HEK293 (cell line): ENCODE data around the gene YPEL5.

Source experiments
- ELK4 ChIP-seq: IDR thresholded peaks from 2 replicates; pipeline ENCODE4 v1.6.1; 2011; ENCODE audit warnings: mild to moderate bottlenecking, low read depth, low read length, borderline replicate concordance
- GFI1B ChIP-seq: fragments of 450-650 bp; formaldehyde crosslinking; IDR thresholded peaks from 2 replicates; pipeline ENCODE4 v1.5.1; 2016; ENCODE audit warnings: missing biosample characterization, missing genetic modification characterization
- INSM2 ChIP-seq: fragments of 450-650 bp; formaldehyde crosslinking; IDR thresholded peaks from 2 replicates; pipeline ENCODE4 v1.5.1; 2016; ENCODE audit warnings: missing biosample characterization, missing genetic modification characterization
- KLF16 ChIP-seq: fragments of 450-650 bp; formaldehyde crosslinking; IDR thresholded peaks from 2 replicates; pipeline ENCODE4 v1.5.1; 2017; ENCODE audit warnings: missing biosample characterization, missing genetic modification characterization
- MYNN ChIP-seq: fragments of 450-650 bp; formaldehyde crosslinking; IDR thresholded peaks from 2 replicates; pipeline ENCODE4 v1.5.1; 2016; ENCODE audit warnings: missing biosample characterization, missing genetic modification characterization, borderline replicate concordance
- PBX3 ChIP-seq: sonication (generic); formaldehyde crosslinking; IDR thresholded peaks from 2 replicates; pipeline ENCODE4 v1.8.1; 2022; ENCODE audit warnings: mild to moderate bottlenecking, moderate library complexity, missing genetic modification reagents
- SALL2 ChIP-seq: fragments of 450-650 bp; formaldehyde crosslinking; IDR thresholded peaks from 2 replicates; pipeline ENCODE4 v1.5.0; 2017; ENCODE audit warnings: missing biosample characterization, mild to moderate bottlenecking, missing genetic modification characterization, borderline replicate concordance
- SETDB1 ChIP-seq: IDR thresholded peaks from one replicate; pipeline ENCODE4 v1.6.1; 2017; ENCODE audit warnings: mild to moderate bottlenecking, low read length, moderate library complexity, mixed read lengths; ENCODE audit not compliant: insufficient read length
- ZBTB20 ChIP-seq: fragments of 450-650 bp; formaldehyde crosslinking; IDR thresholded peaks from 2 replicates; pipeline ENCODE4 v1.5.1; 2016; ENCODE audit warnings: missing biosample characterization, missing genetic modification characterization
- ZBTB26 ChIP-seq: fragments of 450-650 bp; formaldehyde crosslinking; optimal IDR thresholded peaks from 2 replicates; pipeline ENCODE3; 2016; ENCODE audit warnings: missing biosample characterization, mild to moderate bottlenecking, missing genetic modification characterization
- ZBTB49 ChIP-seq: fragments of 450-650 bp; formaldehyde crosslinking; IDR thresholded peaks from 2 replicates; pipeline ENCODE4 v1.5.1; 2016; ENCODE audit warnings: missing biosample characterization, missing genetic modification characterization, low read depth
- ZIC2 ChIP-seq: fragments of 450-650 bp; formaldehyde crosslinking; IDR thresholded peaks from 2 replicates; pipeline ENCODE4 v1.5.1; 2016; ENCODE audit warnings: missing biosample characterization, missing genetic modification characterization
- ZNF114 ChIP-seq: fragments of 450-650 bp; formaldehyde crosslinking; IDR thresholded peaks from 2 replicates; pipeline ENCODE4 v1.5.0; 2017; ENCODE audit warnings: missing biosample characterization, missing genetic modification characterization
- ZNF133 ChIP-seq: fragments of 450-650 bp; formaldehyde crosslinking; IDR thresholded peaks from 2 replicates; pipeline ENCODE4 v1.5.1; 2016; ENCODE audit warnings: missing biosample characterization, missing genetic modification characterization
- ZNF155 ChIP-seq: fragments of 450-650 bp; formaldehyde crosslinking; IDR thresholded peaks from 2 replicates; pipeline ENCODE4 v1.5.1; 2016; ENCODE audit warnings: missing biosample characterization, missing genetic modification characterization
- ZNF174 ChIP-seq: fragments of 450-650 bp; formaldehyde crosslinking; IDR thresholded peaks from 2 replicates; pipeline ENCODE4 v1.5.0; 2017; ENCODE audit warnings: missing biosample characterization, mild to moderate bottlenecking, missing genetic modification characterization
- ZNF26 ChIP-seq: fragments of 450-650 bp; formaldehyde crosslinking; IDR thresholded peaks from 2 replicates; pipeline ENCODE4 v1.5.1; 2016; ENCODE audit warnings: missing biosample characterization, missing genetic modification characterization
- ZNF350 ChIP-seq: fragments of 450-650 bp; formaldehyde crosslinking; IDR thresholded peaks from 2 replicates; pipeline ENCODE4 v1.5.0; 2017; ENCODE audit warnings: missing biosample characterization, mild to moderate bottlenecking, missing genetic modification characterization
- ZNF354C ChIP-seq: fragments of 450-650 bp; formaldehyde crosslinking; IDR thresholded peaks from 2 replicates; pipeline ENCODE4 v1.5.1; 2016; ENCODE audit warnings: missing biosample characterization, missing genetic modification characterization, low read depth, borderline replicate concordance
- ZNF391 ChIP-seq: fragments of 450-650 bp; formaldehyde crosslinking; IDR thresholded peaks from 2 replicates; pipeline ENCODE4 v1.5.1; 2016; ENCODE audit warnings: low read depth, missing biosample characterization, missing genetic modification characterization, borderline replicate concordance
- ZNF416 ChIP-seq: fragments of 450-650 bp; formaldehyde crosslinking; IDR thresholded peaks from 2 replicates; pipeline ENCODE4 v1.5.1; 2016; ENCODE audit warnings: missing biosample characterization, missing genetic modification characterization
- ZNF549 ChIP-seq: fragments of 450-650 bp; IDR thresholded peaks from 2 replicates; pipeline ENCODE4 v1.5.1; 2018; ENCODE audit warnings: missing biosample characterization, missing genetic modification characterization, mild to moderate bottlenecking, inconsistent platforms, moderate library complexity
- ZNF555 ChIP-seq: fragments of 450-650 bp; formaldehyde crosslinking; conservative IDR thresholded peaks from 2 replicates; pipeline ENCODE4 v1.5.1; 2017; ENCODE audit warnings: missing biosample characterization, mild to moderate bottlenecking, missing genetic modification characterization, inconsistent platforms
- ZNF571 ChIP-seq: fragments of 450-650 bp; formaldehyde crosslinking; IDR thresholded peaks from 2 replicates; pipeline ENCODE4 v1.5.0; 2017; ENCODE audit warnings: missing biosample characterization, missing genetic modification characterization
- ZNF596 ChIP-seq: fragments of 450-650 bp; IDR thresholded peaks from 2 replicates; pipeline ENCODE4 v1.5.0; 2018; ENCODE audit warnings: missing biosample characterization, mild to moderate bottlenecking, missing genetic modification characterization, moderate library complexity
- ZNF623 ChIP-seq: fragments of 450-650 bp; formaldehyde crosslinking; IDR thresholded peaks from 2 replicates; pipeline ENCODE4 v1.5.1; 2016; ENCODE audit warnings: missing biosample characterization, missing genetic modification characterization
- ZNF76 ChIP-seq: fragments of 450-650 bp; formaldehyde crosslinking; IDR thresholded peaks from 2 replicates; pipeline ENCODE4; 2016; ENCODE audit warnings: low read depth, missing biosample characterization, missing genetic modification characterization, borderline replicate concordance
- ZNF791 ChIP-seq: fragments of 450-650 bp; formaldehyde crosslinking; IDR thresholded peaks from 2 replicates; pipeline ENCODE4 v1.5.1; 2016; ENCODE audit warnings: missing biosample characterization, missing genetic modification characterization

YPEL5 gene

GRCh38 chr2:30146337-30147195, at the start of gene YPEL5 (continued):
- TF ChIP-seq PBX3 (CRISPR knock-in tag): no peak
- TF ChIP-seq ZNF133: no peak
- no peak for TF ChIP-seq ELK4
- TF ChIP-seq INSM2: no peak
- TF ChIP-seq ZNF623 (tag by site-specific recombination): no peak
- no peak for TF ChIP-seq ZNF571 (tag by site-specific recombination)
- TF ChIP-seq ZNF26 (tag by site-specific recombination): no peak
- no peak for TF ChIP-seq MYNN (tag by site-specific recombination)
- TF ChIP-seq ZNF114 (tag by site-specific recombination): no peak
- peak; percentile 48; the same call in 1 of the 2 replicates for TF ChIP-seq ZBTB20 (tag by site-specific recombination)
- no peak for TF ChIP-seq ZBTB26
- no peak for TF ChIP-seq ZIC2
- no peak for TF ChIP-seq GFI1B
- no peak for TF ChIP-seq ZNF174
- TF ChIP-seq ZNF350 (tag by site-specific recombination): no peak
- TF ChIP-seq ZNF791 (tag by site-specific recombination): no peak
- no peak for TF ChIP-seq SALL2
- TF ChIP-seq ZNF596 (tag by site-specific recombination): no peak
- no peak for TF ChIP-seq ZNF416 (tag by site-specific recombination)
- no peak for TF ChIP-seq ZNF354C (tag by site-specific recombination)
- TF ChIP-seq SETDB1: no peak
- no peak for TF ChIP-seq ZNF391 (tag by site-specific recombination)
- TF ChIP-seq ZNF555: no peak
- TF ChIP-seq ZNF76 (tag by site-specific recombination): no peak
- no peak for TF ChIP-seq ZNF155 (tag by site-specific recombination)
- peak; percentile 10; the same call in 1 of the 2 replicates for TF ChIP-seq KLF16 (tag by site-specific recombination)
- no peak for TF ChIP-seq ZBTB49 (tag by site-specific recombination)
- no peak for TF ChIP-seq ZNF549 (tag by site-specific recombination)
